Epithelial cell of proximal tubule (primary cell): ENCODE data around the gene IDI1. TPM values are rescaled to one million over a fixed set of nuclear protein-coding genes. Genes with fewer than 3 reads are reported as not detected.
A peak's percentile ranks its signal among the peaks of the same experiment; 100 is the strongest.

ENCODE experiments used
- DNase-seq: peaks from one replicate; pipeline ENCODE4 v3.0.0-alpha.2; 2011; ENCODE audit warnings: low read depth
- H3K4me3 ChIP-seq: 2 replicates; pipeline ENCODE4 v1.5.1; 2011; ENCODE audit warnings: low read depth, mild to moderate bottlenecking, low read length
- CTCF ChIP-seq: conservative IDR thresholded peaks from 2 replicates; pipeline ENCODE4 v1.5.1; 2012; ENCODE audit warnings: low read depth, mild to moderate bottlenecking, low read length
- total RNA-seq: library from RNA; depleted of rRNA; stranded (reverse); fragments of >200 nt; gene quantifications from 2 replicates; pipeline ENCODE4 v1.2.3, GENCODE V29; 2015

The IDI1 gene
- total RNA-seq, 1 donor from 2014 or later: 40.7 TPM

- H3K4me3 ChIP-seq: peak overlapping the region; percentile 66
- DNase-seq: no peak
- no peak for TF ChIP-seq CTCF
Observed at GRCh38 chr10:1050554-1050953, 1.6 kb upstream of the IDI1 start.

- DNase-seq: no peak
- H3K4me3 ChIP-seq: peak overlapping the region; percentile 66
- TF ChIP-seq CTCF: no peak
Observed at GRCh38 chr10:1050145-1050544, 1.2 kb upstream of the IDI1 start.

- peak overlapping the region; percentile 66 for H3K4me3 ChIP-seq
- TF ChIP-seq CTCF: no peak
- no peak for DNase-seq
Observed at GRCh38 chr10:1049425-1049958, 573 bp upstream of the IDI1 start.

- H3K4me3 ChIP-seq: peak overlapping the region; percentile 66
- DNase-seq: no peak
- no peak for TF ChIP-seq CTCF
Observed at GRCh38 chr10:1048349-1048731, 579 bp downstream of the IDI1 start.

GRCh38 chr10:1047937-1048336 lies 982 bp downstream of the IDI1 start:
- TF ChIP-seq CTCF: no peak
- DNase-seq: no peak
- peak overlapping the region; percentile 66 for H3K4me3 ChIP-seq

- no peak for DNase-seq
- H3K4me3 ChIP-seq: no peak overlapping the region
- TF ChIP-seq CTCF: no peak
Observed at GRCh38 chr10:1045415-1045814, 3.5 kb downstream of the IDI1 start.

- no peak for TF ChIP-seq CTCF
- no peak overlapping the region for H3K4me3 ChIP-seq
Observed at GRCh38 chr10:1044964-1045363, 4.0 kb downstream of the IDI1 start.

More at GRCh38 chr10:1044964-1045363, 4.0 kb downstream of the IDI1 start:
- no peak for DNase-seq
